Measurements from ENCODE around the gene SPATA45.
A peak's percentile ranks its signal among the peaks of the same experiment; 100 is the strongest.

The SPATA45 gene

GRCh38 chr1:212791676-212792395, 55.6 kb downstream of the SPATA45 start, which contains the start of the genes NSL1 and TATDN3:
Gene NSL1 (minus strand): TSS chr1:212791777. CDS start chr1:212791763, 14 bp downstream.
Gene TATDN3 (plus strand): TSS chr1:212791894. CDS start chr1:212791922, 28 bp downstream.
- TF ChIP-seq, protein P1, sequence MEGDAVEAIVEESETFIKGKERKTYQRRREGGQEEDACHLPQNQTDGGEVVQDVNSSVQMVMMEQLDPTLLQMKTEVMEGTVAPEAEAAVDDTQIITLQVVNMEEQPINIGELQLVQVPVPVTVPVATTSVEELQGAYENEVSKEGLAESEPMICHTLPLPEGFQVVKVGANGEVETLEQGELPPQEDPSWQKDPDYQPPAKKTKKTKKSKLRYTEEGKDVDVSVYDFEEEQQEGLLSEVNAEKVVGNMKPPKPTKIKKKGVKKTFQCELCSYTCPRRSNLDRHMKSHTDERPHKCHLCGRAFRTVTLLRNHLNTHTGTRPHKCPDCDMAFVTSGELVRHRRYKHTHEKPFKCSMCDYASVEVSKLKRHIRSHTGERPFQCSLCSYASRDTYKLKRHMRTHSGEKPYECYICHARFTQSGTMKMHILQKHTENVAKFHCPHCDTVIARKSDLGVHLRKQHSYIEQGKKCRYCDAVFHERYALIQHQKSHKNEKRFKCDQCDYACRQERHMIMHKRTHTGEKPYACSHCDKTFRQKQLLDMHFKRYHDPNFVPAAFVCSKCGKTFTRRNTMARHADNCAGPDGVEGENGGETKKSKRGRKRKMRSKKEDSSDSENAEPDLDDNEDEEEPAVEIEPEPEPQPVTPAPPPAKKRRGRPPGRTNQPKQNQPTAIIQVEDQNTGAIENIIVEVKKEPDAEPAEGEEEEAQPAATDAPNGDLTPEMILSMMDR (IDR thresholded peaks at IDR 0.05; ENCODE audit: insufficient read depth, low read depth, low read length, missing control alignments) = no peak
- DNase-seq (ENCODE audit: low read depth) = peak; percentile 97
- H3K4me3 ChIP-seq (ENCODE audit: low read depth, low read length) = peak within 1 kb of the TSS; percentile 99

GRCh38 chr1:212791261-212791675, 56.2 kb downstream of the SPATA45 start:
- peak overlapping the region; percentile 99 for H3K4me3 ChIP-seq (ENCODE audit: low read depth, low read length)
- TF ChIP-seq, protein P1 (IDR thresholded peaks at IDR 0.05; ENCODE audit: insufficient read depth, low read depth, low read length, missing control alignments) = no peak
- no peak for DNase-seq (ENCODE audit: low read depth)

DNA sequence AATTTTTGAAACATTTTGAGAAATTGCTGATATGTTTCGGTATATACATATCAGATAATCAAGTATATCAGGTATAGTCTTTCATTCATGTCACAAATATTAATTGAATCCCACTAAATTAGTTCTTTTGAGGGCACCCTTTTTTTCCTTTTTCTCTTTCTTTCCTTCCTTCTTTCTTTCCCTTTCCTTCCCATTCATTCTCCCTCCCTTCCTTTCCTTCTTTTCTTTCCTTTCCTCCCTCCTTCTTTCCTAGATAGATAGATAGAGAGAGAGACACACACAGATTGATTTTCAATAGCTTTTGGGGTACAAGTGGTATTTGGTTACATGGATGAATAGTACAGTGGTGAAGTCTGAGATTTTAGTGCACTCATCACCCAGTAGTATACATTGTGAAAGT, 61.6 kb downstream of the SPATA45 start:
- TF ChIP-seq, protein P1 (IDR thresholded peaks at IDR 0.05; ENCODE audit: insufficient read depth, low read depth, low read length, missing control alignments) = no peak
- DNase-seq (ENCODE audit: low read depth) = no peak
- no peak overlapping the region for H3K4me3 ChIP-seq (ENCODE audit: low read depth, low read length)

- H3K4me3 ChIP-seq (ENCODE audit: low read depth, low read length) = no peak overlapping the region
- TF ChIP-seq, protein P1 (IDR thresholded peaks at IDR 0.05; ENCODE audit: insufficient read depth, low read depth, low read length, missing control alignments) = no peak
- no peak for DNase-seq (ENCODE audit: low read depth)
Measured at GRCh38 chr1:212783976-212784375, 63.5 kb downstream of the SPATA45 start.

DNA sequence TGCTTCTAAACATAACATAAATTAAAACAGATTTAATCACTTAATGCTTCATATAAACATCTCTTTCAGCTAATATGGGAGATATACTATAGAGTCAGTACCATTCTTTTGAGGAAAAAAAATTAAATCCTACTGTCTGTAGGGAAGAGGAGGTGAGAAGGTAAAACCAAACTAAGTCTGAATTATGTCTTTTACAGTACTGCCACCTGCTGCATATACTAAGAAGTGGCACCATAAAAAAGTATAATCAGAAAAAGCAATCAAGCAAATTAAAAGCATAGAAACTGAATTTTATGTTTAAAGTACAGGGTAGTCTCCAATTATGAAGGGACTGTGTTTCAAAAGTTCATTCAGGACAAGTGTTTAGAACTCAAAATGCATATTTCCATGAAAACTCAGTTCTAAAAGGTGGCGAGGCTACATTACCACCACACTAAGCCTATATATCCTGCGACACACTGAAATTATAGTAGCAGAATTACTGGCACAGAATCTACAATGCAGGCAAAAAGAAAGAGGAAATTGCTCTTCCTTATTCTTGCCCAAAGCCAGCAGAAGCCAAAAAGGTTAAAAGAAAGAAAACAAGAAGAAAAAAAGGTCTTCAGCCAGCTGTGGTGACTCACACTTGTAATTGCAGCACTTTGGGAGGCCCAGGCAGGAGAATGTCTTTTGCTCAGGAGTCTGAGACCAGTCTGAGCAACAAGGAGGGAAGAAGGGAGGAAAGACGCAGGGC, 64.9 kb downstream of the SPATA45 start:
- peak; percentile 41 for DNase-seq (ENCODE audit: low read depth)

GRCh38 chr1:212781225-212781624, 66.2 kb downstream of the SPATA45 start:
- DNase-seq (ENCODE audit: low read depth) = no peak
- H3K4me3 ChIP-seq (ENCODE audit: low read depth, low read length) = no peak overlapping the region
- TF ChIP-seq, protein P1 (IDR thresholded peaks at IDR 0.05; ENCODE audit: insufficient read depth, low read depth, low read length, missing control alignments) = no peak

More for the DNA sequence above, 64.9 kb downstream of the SPATA45 start:
- TF ChIP-seq, protein P1 (IDR thresholded peaks at IDR 0.05; ENCODE audit: insufficient read depth, low read depth, low read length, missing control alignments) = peak; percentile 44
- no peak overlapping the region for H3K4me3 ChIP-seq (ENCODE audit: low read depth, low read length)

Data from GM12865 (cell line).